AG04449 (cell line): Measurements from ENCODE around the gene RPS6KA4.
"Not testable (repeated sequence)": the region's sequence is repeated elsewhere in the genome, so short reads cannot be mapped to it uniquely, and the experiment has no call there.

Experiments
- CTCF ChIA-PET: fragments of 350-600 bp; formaldehyde crosslinking; extraction: SDS; loops from one replicate; lab custom pipeline; 2021; ENCODE audit warnings: antibody characterized with exemption; lab: Yijun Ruan, JAX
- POLR2A ChIA-PET: fragments of 400-600, 350-600 bp; formaldehyde crosslinking; extraction: SDS; loops from one replicate; lab custom pipeline; 2020; ENCODE audit warnings: antibody characterized with exemption, inconsistent platforms; lab: Yijun Ruan, JAX
- DNase-seq: peaks from one replicate; pipeline ENCODE4 v3.0.0-alpha.2; 2010; ENCODE audit warnings: low read depth, low spot score
- H3K4me3 ChIP-seq: 2 replicates; pipeline ENCODE4 v1.5.1; 2011; ENCODE audit warnings: low read depth, mild to moderate bottlenecking, control low read depth, low read length
- TF ChIP-seq, protein P1 (sequence below): IDR thresholded peaks from one replicate; pipeline ENCODE4 v1.5.1; 2011; ENCODE audit warnings: mild to moderate bottlenecking, moderate library complexity, low read length, control low read depth, inconsistent platforms; ENCODE audit not compliant: insufficient read depth; ENCODE audit errors: missing control alignments

The RPS6KA4 gene

DNA sequence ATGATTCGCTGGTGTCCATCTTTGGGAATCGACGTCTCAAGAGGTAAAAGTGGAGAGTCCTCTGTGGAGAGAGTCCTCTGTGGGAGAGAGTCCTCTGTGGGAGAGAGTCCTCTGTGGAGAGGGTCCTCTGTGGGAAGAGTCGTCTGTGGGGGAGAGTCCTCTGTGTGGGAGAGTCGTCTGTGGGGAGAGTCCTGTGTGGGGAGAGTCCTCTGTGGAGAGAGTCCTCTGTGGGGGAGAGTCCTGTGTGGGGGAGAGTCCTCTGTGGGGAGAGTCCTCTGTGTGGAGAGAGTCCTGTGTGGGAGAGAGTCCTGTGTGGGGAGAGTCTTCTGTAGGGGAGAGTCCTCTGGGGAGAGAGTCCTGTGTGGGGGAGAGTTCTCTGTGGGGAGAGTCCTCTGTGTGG is 37.9 kb upstream of the RPS6KA4 start:
- TF ChIP-seq, protein P1, sequence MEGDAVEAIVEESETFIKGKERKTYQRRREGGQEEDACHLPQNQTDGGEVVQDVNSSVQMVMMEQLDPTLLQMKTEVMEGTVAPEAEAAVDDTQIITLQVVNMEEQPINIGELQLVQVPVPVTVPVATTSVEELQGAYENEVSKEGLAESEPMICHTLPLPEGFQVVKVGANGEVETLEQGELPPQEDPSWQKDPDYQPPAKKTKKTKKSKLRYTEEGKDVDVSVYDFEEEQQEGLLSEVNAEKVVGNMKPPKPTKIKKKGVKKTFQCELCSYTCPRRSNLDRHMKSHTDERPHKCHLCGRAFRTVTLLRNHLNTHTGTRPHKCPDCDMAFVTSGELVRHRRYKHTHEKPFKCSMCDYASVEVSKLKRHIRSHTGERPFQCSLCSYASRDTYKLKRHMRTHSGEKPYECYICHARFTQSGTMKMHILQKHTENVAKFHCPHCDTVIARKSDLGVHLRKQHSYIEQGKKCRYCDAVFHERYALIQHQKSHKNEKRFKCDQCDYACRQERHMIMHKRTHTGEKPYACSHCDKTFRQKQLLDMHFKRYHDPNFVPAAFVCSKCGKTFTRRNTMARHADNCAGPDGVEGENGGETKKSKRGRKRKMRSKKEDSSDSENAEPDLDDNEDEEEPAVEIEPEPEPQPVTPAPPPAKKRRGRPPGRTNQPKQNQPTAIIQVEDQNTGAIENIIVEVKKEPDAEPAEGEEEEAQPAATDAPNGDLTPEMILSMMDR = no peak
- DNase-seq = no peak
- POLR2A ChIA-PET = no interaction called here
- H3K4me3 ChIP-seq = no peak overlapping the region
- CTCF ChIA-PET = interaction anchor here (1.3 to 5.2 kb wide), 3 partner anchors 12 to 35 kb away, joined by 3 to 27 read pairs (median 25); no protein-coding TSS in a partner anchor

DNA sequence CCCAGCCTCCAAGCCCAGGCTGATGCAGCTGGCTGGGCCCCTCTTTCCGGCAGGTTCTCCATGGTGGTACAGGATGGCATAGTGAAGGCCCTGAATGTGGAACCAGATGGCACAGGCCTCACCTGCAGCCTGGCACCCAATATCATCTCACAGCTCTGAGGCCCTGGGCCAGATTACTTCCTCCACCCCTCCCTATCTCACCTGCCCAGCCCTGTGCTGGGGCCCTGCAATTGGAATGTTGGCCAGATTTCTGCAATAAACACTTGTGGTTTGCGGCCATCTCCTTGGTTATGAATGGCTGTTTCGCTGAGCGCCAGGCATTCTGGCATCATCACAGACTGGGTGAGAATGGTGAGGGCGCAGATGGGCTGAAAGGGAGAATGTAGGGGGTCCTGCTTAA is 37.4 kb upstream of the RPS6KA4 start:
- TF ChIP-seq, protein P1 = no peak
- ChIA-PET CTCF (interaction anchor here (1.3 to 5.2 kb wide), 3 partner anchors 12 to 34 kb away, joined by 3 to 27 read pairs (median 25); no protein-coding TSS in a partner anchor), POLR2A (interaction anchor here (0.6 kb wide), 1 partner anchor 107 kb away, joined by 3 read pairs; no protein-coding TSS in a partner anchor)
- DNase-seq = no peak
- H3K4me3 ChIP-seq = no peak overlapping the region

- no peak overlapping the region for H3K4me3 ChIP-seq
- ChIA-PET CTCF (interaction anchor here (1.3 to 5.2 kb wide), 4 partner anchors 10 to 72 kb away, joined by 3 to 27 read pairs (median 14); no protein-coding TSS in a partner anchor), POLR2A (interaction anchor here (0.6 kb wide), 2 partner anchors 13 to 87 kb away, joined by 3 to 4 read pairs; no protein-coding TSS in a partner anchor)
- TF ChIP-seq, protein P1 = no peak
- DNase-seq = no peak
These were observed 36.1 kb upstream of the RPS6KA4 start for GRCh38 chr11:64322925-64323260.

GRCh38 chr11:64323373-64323772 is 35.6 kb upstream of the RPS6KA4 start:
- no peak for DNase-seq
- POLR2A ChIA-PET = interaction anchor here (0.6 kb wide), 2 partner anchors 14 to 87 kb away, joined by 3 to 4 read pairs; no protein-coding TSS in a partner anchor
- CTCF ChIA-PET = interaction anchor here (1.3 to 5.2 kb wide), 5 partner anchors 10 to 73 kb away, joined by 3 to 27 read pairs (median 6); no protein-coding TSS in a partner anchor
- TF ChIP-seq, protein P1 = no peak
- H3K4me3 ChIP-seq = no peak overlapping the region

GRCh38 chr11:64323984-64324383 is 35.0 kb upstream of the RPS6KA4 start:
- POLR2A ChIA-PET, H3K4me3 ChIP-seq, DNase-seq: not testable (repeated sequence)
- CTCF ChIA-PET = interaction anchor here (0.9 to 5.2 kb wide), 7 partner anchors 9 to 327 kb away, joined by 3 to 27 read pairs (median 4); no protein-coding TSS in a partner anchor

DNA sequence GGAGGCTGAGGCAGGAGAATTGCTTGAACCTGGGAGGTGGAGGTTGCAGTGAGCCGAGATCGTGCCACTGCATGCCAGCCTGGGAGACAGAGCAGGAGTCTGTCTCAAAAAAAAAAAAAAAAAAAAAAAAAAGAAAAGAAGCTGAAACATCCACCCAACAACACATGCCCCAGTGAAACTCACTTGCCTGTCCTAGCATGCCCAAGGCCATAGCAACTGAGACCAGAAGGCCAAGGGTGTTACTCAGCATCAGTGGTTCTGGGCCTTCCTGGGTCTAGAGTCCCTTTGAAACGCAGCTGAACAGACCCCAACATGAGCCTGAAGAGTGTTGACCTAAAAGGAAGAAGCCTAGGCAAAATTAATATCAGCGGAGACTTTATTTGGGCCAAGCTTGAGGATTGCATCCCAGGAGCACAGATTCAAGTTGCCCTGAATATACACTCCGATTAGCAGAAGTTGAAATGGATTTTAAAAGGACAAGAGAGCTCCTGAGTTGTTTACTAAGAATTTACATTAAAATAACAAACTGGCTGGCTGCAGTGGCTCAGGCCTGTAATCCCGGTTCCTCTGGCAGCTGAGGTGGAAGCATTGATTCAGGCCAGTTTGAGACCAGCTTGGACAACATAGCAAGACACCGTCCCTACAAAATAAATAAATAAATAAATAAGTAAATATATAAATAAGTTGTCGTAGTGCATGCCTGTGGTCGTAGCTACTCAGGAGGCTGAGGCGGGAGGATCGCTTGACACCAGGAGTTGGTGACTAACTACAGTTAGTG is 34.1 kb upstream of the RPS6KA4 start:
- POLR2A ChIA-PET = no interaction called here
- no peak for DNase-seq
- TF ChIP-seq, protein P1 = no peak
- H3K4me3 ChIP-seq = no peak overlapping the region
- CTCF ChIA-PET = interaction anchor here (0.7 to 5.2 kb wide), 7 partner anchors 16 to 327 kb away, joined by 3 to 27 read pairs (median 3); no protein-coding TSS in a partner anchor
